Astrocyte of the cerebellum (primary cell): ENCODE results near the gene TPMT.

ENCODE experiments used
- DNase-seq: peaks from one replicate; pipeline ENCODE4 v3.0.0-alpha.2; 2011; ENCODE audit warnings: low read depth
- H3K4me3 ChIP-seq: 2 replicates; pipeline ENCODE4 v1.5.1; 2011; ENCODE audit warnings: mild to moderate bottlenecking, low read depth, low read length, moderate library complexity
- CTCF ChIP-seq: IDR thresholded peaks from 2 replicates; pipeline ENCODE4 v1.5.1; 2012; ENCODE audit warnings: low read length, low read depth, moderate library complexity, mild to moderate bottlenecking; ENCODE audit errors: missing control alignments
- in situ Hi-C: cut with HindIII; loops from 2 replicates; pipeline ENCODE4 v1.10.0; 2017; ENCODE audit warnings: low sequenced_read_pairs

The TPMT gene

DNA sequence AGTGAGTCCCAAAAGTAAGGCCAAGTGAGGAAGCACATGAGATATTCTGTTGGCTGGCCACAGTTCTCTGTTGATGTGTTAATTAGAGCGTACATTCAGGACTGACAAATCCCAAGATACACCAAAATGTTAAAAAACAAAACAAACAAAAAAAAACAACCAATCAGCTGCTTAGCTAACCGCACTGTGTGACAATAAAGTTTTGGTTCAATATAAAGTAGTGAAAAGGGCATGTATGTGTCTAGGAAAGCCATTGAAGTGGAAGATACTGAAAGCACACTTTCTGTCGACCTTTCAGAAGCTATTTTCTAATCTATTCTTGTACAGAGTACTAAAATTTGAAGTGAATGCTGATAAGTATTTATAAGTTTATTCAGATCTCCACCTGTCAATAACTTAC lies 58.5 kb downstream of the TPMT start:
- in situ Hi-C loops = no loop called here
- DNase-seq = no peak
- no peak for TF ChIP-seq CTCF
- no peak overlapping the region for H3K4me3 ChIP-seq

- no peak for TF ChIP-seq CTCF
- no peak for DNase-seq
- in situ Hi-C loops = no loop called here
- H3K4me3 ChIP-seq = no peak overlapping the region
These were observed 63.5 kb downstream of the TPMT start for GRCh38 chr6:18091382-18091781.

GRCh38 chr6:18090349-18090786 lies 64.5 kb downstream of the TPMT start:
- in situ Hi-C loops = no loop called here
- no peak for TF ChIP-seq CTCF
- DNase-seq = no peak
- H3K4me3 ChIP-seq = no peak overlapping the region

DNA sequence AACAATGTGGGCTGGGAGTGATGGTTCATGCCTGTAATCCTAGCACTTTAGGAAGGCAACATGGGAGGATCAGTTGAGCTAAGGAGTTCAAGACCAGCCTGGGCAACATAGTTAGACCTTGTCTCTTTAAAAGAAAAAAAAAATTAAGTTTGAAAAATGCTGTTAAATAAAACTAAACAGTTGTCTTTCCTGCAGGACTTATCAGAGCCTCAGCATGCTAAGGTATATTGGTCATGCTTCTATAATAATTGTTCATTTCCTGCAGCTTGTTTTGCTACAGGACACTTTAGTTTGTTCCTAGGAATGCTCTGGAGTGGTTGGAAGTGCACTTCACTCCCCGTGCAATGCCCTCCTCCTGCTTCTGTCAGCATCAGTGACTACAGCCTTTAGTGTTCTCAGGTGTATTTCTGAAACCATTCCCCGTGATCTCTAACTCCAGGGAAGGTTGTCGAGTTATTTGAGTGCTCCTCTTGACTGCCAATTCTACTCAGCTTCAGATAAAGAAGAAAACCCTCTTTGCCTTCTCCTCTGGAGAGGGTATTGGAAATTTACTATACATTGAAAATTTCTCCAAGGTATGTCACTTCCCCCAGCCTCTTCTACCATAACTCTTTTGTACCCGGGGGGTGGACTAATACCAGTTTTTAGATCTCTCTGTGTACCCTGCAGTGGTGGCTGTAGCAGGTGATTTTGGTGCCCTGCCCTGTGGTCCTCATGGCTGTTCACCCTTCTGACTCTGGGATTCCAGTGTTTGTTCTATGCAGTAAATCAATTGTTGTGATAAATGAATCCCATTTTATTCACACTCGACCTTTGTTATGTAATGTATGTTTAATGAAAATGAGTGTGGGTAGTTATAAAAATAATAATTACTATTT lies 66.2 kb downstream of the TPMT start:
- no peak for TF ChIP-seq CTCF

GRCh38 chr6:18087396-18088165 lies 67.3 kb downstream of the TPMT start:
- in situ Hi-C loops = no loop called here

More for the DNA sequence above, 66.2 kb downstream of the TPMT start:
- in situ Hi-C loops = no loop called here
- H3K4me3 ChIP-seq = no peak overlapping the region
- no peak for DNase-seq

More at GRCh38 chr6:18087396-18088165, 67.3 kb downstream of the TPMT start:
- TF ChIP-seq CTCF = no peak
- no peak for DNase-seq
- H3K4me3 ChIP-seq = no peak overlapping the region
